Prostate gland (tissue), 2 donors: ENCODE data around the gene RAB7A. TPM values are rescaled to one million over a fixed set of nuclear protein-coding genes. Genes with fewer than 3 reads are reported as not detected.

Source experiments
- DNase-seq: peaks from one replicate; pipeline ENCODE4 v3.0.0-alpha.2; 2019; ENCODE audit warnings: low spot score
- H3K27ac ChIP-seq, 2 donors: fragments of 200-600 bp; sonication (generic); 2 replicates each; pipeline ENCODE4 v1.5.1; 2017 to 2019
- H3K27me3 ChIP-seq: fragments of 200-600 bp; sonication (generic); replicated peaks from 2 replicates; pipeline ENCODE4 v1.5.1; 2019; ENCODE audit not compliant: insufficient read depth
- H3K36me3 ChIP-seq, 2 donors: fragments of 200-600 bp; sonication (generic); 1 replicate in 1 of 2; 2 replicates in 1 of 2; pipeline versions ENCODE4 v1.5.1 to v1.8.1; 2017 to 2019
- H3K4me1 ChIP-seq: fragments of 200-600 bp; sonication (generic); replicated peaks from 2 replicates; pipeline ENCODE4 v1.5.1; 2019
- H3K4me3 ChIP-seq, 2 donors: fragments of 200-600 bp; sonication (generic); 2 replicates each; pipeline ENCODE4 v1.5.1; 2017 to 2019
- H3K9me3 ChIP-seq: fragments of 200-600 bp; sonication (generic); 2 replicates; pipeline ENCODE4 v1.5.1; 2017
- POLR2A ChIP-seq: fragments of 450-650 bp; IDR thresholded peaks from one replicate; pipeline ENCODE4 v1.6.1; 2016; ENCODE audit warnings: antibody characterized with exemption, mild to moderate bottlenecking
- POLR2AphosphoS5 ChIP-seq: sonication (generic); formaldehyde crosslinking; IDR thresholded peaks from one replicate; pipeline ENCODE4 v1.6.1; 2017; ENCODE audit warnings: antibody characterized with exemption
- WGBS: methylation state at CpG from one replicate; pipeline ENCODE4 v1.1.5; 2018; 5-methylcytosine and 5-hydroxymethylcytosine counted together
- intact Hi-C: fragments of 100-400 bp; cut with DNase I; formaldehyde crosslinking; loops from one replicate; pipeline ENCODE4 v1.14.2; 2022
- total RNA-seq, 2 donors: library from RNA; depleted of rRNA; stranded (reverse); fragments of >200 nt; gene quantifications; one replicate each; pipeline ENCODE4 v1.1.0, GENCODE V29; 2016
- TF ChIP-seq, protein P1 (sequence below), 4 experiments: fragments of 200-600 bp in 2 of 4; fragments of 450-650 bp in 2 of 4; sonication (generic) in 2 of 4; IDR thresholded peaks; 1 replicate in 3 of 4; 2 replicates in 1 of 4; pipeline ENCODE4 v1.5.1; 2016 to 2019; ENCODE audit warnings: antibody characterized with exemption in 4 of 4, mild to moderate bottlenecking in 2 of 4, moderate library complexity in 2 of 4

RAB7A gene
- total RNA-seq, 2 donors from 2014 or later, result 88.2 to 125 TPM

DNA sequence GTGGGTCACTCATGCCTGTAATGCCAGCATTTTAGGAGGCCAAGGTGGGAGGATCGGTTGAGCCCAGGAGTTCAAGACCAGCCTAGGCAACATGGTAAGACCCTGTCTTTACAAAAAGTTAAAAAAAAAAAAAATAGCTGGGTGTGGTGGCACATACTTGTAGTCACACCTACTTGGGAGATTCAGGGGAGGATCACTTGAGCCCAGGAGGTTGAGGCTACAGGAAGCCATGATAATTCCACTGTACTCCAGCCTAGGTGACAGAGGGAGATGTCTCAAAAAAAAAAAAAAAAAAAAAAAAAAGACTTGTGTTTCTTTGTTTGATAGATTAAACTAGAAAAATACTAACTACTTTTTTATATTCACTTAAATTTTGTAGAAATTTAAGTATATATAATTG is 14.6 kb downstream of the RAB7A start:
- 95% methylated on average over 1 of the region's 1 CpG for WGBS
- no peak for TF ChIP-seq POLR2A
- TF ChIP-seq, protein P1, sequence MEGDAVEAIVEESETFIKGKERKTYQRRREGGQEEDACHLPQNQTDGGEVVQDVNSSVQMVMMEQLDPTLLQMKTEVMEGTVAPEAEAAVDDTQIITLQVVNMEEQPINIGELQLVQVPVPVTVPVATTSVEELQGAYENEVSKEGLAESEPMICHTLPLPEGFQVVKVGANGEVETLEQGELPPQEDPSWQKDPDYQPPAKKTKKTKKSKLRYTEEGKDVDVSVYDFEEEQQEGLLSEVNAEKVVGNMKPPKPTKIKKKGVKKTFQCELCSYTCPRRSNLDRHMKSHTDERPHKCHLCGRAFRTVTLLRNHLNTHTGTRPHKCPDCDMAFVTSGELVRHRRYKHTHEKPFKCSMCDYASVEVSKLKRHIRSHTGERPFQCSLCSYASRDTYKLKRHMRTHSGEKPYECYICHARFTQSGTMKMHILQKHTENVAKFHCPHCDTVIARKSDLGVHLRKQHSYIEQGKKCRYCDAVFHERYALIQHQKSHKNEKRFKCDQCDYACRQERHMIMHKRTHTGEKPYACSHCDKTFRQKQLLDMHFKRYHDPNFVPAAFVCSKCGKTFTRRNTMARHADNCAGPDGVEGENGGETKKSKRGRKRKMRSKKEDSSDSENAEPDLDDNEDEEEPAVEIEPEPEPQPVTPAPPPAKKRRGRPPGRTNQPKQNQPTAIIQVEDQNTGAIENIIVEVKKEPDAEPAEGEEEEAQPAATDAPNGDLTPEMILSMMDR (IDR thresholded peaks at IDR 0.05), result no peak
- TF ChIP-seq POLR2AphosphoS5, result no peak

DNA sequence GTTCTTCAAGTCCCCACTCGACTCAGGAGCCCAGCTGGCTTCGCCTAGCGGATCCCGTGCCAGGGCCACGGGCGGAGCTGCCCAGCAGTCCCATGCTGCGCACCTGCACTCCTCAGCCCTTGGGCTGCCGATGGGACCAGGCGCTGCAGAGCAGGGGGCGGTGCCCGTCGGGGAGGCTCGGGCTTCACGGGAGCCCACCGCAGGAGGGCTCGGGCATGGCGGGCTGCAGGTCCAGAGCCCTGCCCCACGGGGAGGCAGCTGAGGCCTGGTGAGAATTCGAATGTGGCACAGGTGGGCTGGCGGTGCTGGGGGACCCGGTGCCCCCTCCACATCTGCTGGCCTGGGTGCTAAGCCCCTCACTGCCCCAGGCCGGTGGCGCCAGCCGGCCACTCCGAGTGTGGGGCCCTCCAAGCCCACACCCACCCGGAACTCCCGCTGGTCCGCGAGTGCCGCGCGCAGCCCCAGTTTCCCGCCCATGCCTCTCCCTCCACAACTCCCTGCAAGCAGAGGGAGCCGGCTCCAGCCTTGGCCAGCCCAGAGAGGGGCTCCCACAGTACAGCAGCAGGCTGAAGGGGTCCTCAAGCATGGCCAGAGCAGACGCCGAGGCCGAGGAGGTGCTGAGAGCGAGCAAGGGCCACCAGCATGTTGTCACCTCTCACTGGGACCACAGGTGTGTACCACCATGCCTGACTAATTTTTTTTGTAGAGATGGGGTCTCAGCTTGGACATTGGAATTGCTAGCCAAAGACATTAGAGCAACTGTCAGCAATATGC is 17.0 kb downstream of the RAB7A start:
- H3K4me3 ChIP-seq, result no peak overlapping the region
- no peak overlapping the region for H3K27ac ChIP-seq
- intact Hi-C loops, result no loop called here
- DNase-seq, result no peak
- TF ChIP-seq POLR2A (no peak), POLR2AphosphoS5 (no peak)
- TF ChIP-seq, protein P1 (IDR thresholded peaks at IDR 0.05), result no peak
- H3K9me3 ChIP-seq, result no peaks in the 10 kb centered on the region
- no peaks in the 10 kb centered on the region for H3K36me3 ChIP-seq
- 98% methylated on average over 26 of the region's 38 CpGs for WGBS
- no peaks in the 10 kb centered on the region for H3K27me3 ChIP-seq
- H3K4me1 ChIP-seq, result no peaks in the 10 kb centered on the region

More for the DNA sequence above, 14.6 kb downstream of the RAB7A start:
- Histone ChIP-seq H3K4me3 (no peak overlapping the region), H3K27me3 (no peaks in the 10 kb centered on the region), H3K9me3 (no peaks in the 10 kb centered on the region), H3K27ac (no peak overlapping the region), H3K36me3 (no peaks in the 10 kb centered on the region), H3K4me1 (no peaks in the 10 kb centered on the region)
- intact Hi-C loops, result no loop called here
- DNase-seq, result no peak

DNA sequence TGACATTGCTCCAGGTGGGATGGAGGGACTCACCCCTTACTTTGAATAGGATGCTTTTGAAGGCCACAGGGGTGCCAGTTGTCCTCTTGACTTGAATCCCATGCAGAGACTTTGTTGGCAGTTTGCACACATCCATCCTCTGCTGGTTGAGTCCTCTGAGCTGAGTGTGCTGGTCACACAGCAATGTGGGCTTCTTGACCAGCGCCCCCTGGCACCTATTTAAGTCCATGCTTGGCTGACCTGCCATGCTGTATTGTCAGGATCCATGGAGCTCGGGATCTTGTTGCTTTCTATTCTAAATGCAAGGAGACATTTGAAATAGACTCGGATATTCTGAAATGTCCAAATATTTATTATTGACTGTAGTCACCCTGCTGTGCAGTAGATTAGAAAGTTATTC is 19.8 kb downstream of the RAB7A start:
- TF ChIP-seq POLR2AphosphoS5 (no peak), POLR2A (no peak)
- TF ChIP-seq, protein P1 (IDR thresholded peaks at IDR 0.05), result no peak
- intact Hi-C loops, result no loop called here
- Histone ChIP-seq H3K27me3 (no peaks in the 10 kb centered on the region), H3K4me3 (no peak overlapping the region), H3K4me1 (no peaks in the 10 kb centered on the region), H3K9me3 (no peaks in the 10 kb centered on the region), H3K27ac (no peak overlapping the region), H3K36me3 (no peaks in the 10 kb centered on the region)
- DNase-seq, result no peak
- 100% methylated on average over 3 of the region's 3 CpGs for WGBS

DNA sequence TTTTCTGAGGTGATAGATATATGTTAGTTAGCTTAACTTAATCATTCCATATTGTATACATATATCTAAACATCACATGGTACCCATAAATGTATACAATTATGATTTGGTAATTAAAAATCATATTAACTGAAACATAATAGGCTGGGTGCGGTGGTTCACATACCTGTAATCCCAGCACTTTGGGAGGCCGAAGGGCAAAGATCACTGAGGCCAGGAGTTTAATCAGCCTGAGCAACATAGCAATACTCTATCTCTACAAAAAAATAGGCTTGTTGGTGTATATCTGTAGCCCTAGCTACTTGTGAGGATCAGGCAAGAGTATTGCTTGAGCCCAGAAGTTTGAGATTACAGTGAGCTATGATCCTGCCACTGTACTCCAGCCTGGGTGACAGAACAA is 20.9 kb downstream of the RAB7A start:
- Histone ChIP-seq H3K36me3 (no peaks in the 10 kb centered on the region), H3K9me3 (no peaks in the 10 kb centered on the region), H3K4me3 (no peak overlapping the region), H3K27ac (no peak overlapping the region), H3K4me1 (no peaks in the 10 kb centered on the region), H3K27me3 (no peaks in the 10 kb centered on the region)
- no peak for DNase-seq
- intact Hi-C loops, result no loop called here
- WGBS, result 96% methylated on average over 2 of the region's 2 CpGs
- TF ChIP-seq POLR2A (no peak), POLR2AphosphoS5 (no peak)
- TF ChIP-seq, protein P1 (IDR thresholded peaks at IDR 0.05), result no peak

DNA sequence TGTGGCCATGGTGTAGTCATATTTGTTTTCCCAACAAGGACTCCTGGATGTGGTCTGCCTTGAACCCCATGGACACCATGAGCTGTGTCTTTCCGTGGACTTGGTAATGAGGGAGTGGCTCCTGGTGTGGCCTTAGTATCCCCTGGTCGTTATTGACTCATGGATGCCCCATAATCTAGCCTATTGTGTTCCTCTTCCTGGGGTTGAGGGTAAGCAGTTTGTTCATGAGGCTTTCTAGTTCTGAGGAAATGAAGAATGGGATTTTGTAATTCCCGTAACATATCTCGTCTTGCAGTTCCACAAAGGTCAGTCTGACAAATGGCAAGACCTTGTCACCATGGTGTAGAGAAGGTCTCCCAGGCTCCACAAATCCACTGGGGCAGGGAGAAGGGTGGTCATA is 22.6 kb downstream of the RAB7A start:
- Histone ChIP-seq H3K4me1 (no peaks in the 10 kb centered on the region), H3K36me3 (no peaks in the 10 kb centered on the region), H3K27ac (no peak overlapping the region), H3K9me3 (no peaks in the 10 kb centered on the region), H3K27me3 (no peaks in the 10 kb centered on the region), H3K4me3 (no peak overlapping the region)
- TF ChIP-seq POLR2A, result no peak
- no peak for TF ChIP-seq POLR2AphosphoS5
- TF ChIP-seq, protein P1 (IDR thresholded peaks at IDR 0.05), result no peak
- intact Hi-C loops, result no loop called here
- DNase-seq, result no peak
- WGBS, result 99% methylated on average over 4 of the region's 4 CpGs
